Loucy (cell line): Measurements from ENCODE around the gene TRIM46.

ENCODE experiments used
- H2AFZ ChIP-seq: fragments of 200-600 bp; sonication (generic); 2 replicates; pipeline ENCODE4 v1.6.0; 2016; ENCODE audit warnings: antibody characterized with exemption, mild to moderate bottlenecking, low read length, moderate library complexity
- H3F3A ChIP-seq: fragments of 200-600 bp; 2 replicates; pipeline ENCODE4 v1.6.0; 2016; ENCODE audit warnings: antibody characterized with exemption, low read depth, mild to moderate bottlenecking
- H3K27me3 ChIP-seq: fragments of 200-600 bp; sonication (generic); 2 replicates; pipeline ENCODE4 v1.6.1; 2014; ENCODE audit warnings: low read length, mild to moderate bottlenecking; ENCODE audit not compliant: insufficient read depth, poor library complexity, severe bottlenecking
- H3K36me3 ChIP-seq: fragments of 200-600 bp; sonication (generic); 2 replicates; pipeline ENCODE4 v1.6.1; 2016; ENCODE audit warnings: low read length; ENCODE audit not compliant: insufficient read depth
- H3K4me1 ChIP-seq: fragments of 200-600 bp; sonication (generic); 2 replicates; pipeline ENCODE4 v1.5.1; 2014; ENCODE audit warnings: low read length, mild to moderate bottlenecking; ENCODE audit not compliant: insufficient read depth, poor library complexity, severe bottlenecking
- H3K4me2 ChIP-seq: fragments of 200-600 bp; sonication (generic); 2 replicates; pipeline ENCODE4 v1.6.0; 2014; ENCODE audit warnings: antibody characterized with exemption, low read length, low read depth, mild to moderate bottlenecking; ENCODE audit not compliant: poor library complexity, severe bottlenecking
- H3K4me3 ChIP-seq: fragments of 200-600 bp; sonication (generic); 2 replicates; pipeline ENCODE4 v1.5.1; 2014; ENCODE audit warnings: low read length, mild to moderate bottlenecking, mixed read lengths; ENCODE audit not compliant: poor library complexity, severe bottlenecking
- H3K79me2 ChIP-seq: fragments of 200-600 bp; sonication (generic); 2 replicates; pipeline ENCODE4 v1.6.1; 2014; ENCODE audit warnings: low read length; ENCODE audit not compliant: insufficient read depth
- H3K9ac ChIP-seq: fragments of 200-600 bp; sonication (generic); 2 replicates; pipeline ENCODE4 v1.6.0; 2014; ENCODE audit warnings: mild to moderate bottlenecking, low read depth, low read length, moderate library complexity; ENCODE audit not compliant: poor library complexity, severe bottlenecking
- H3K9me2 ChIP-seq: fragments of 200-600 bp; sonication (generic); replicated peaks from 2 replicates; pipeline ENCODE4 v1.6.1; 2016; ENCODE audit warnings: low read depth, low read length, mixed read lengths
- H3K9me3 ChIP-seq: fragments of 200-600 bp; sonication (generic); 2 replicates; pipeline ENCODE4 v1.6.1; 2014; ENCODE audit warnings: mild to moderate bottlenecking, antibody characterized with exemption, low read length, low read depth; ENCODE audit not compliant: insufficient read depth
- H4K20me1 ChIP-seq: fragments of 200-600 bp; sonication (generic); 2 replicates; pipeline ENCODE4 v1.6.0; 2014; ENCODE audit warnings: antibody characterized with exemption, low read length, mild to moderate bottlenecking; ENCODE audit not compliant: insufficient read depth, poor library complexity, severe bottlenecking
- CTCF ChIP-seq: fragments of 200-600 bp; sonication (generic); conservative IDR thresholded peaks from 2 replicates; pipeline ENCODE4 v1.5.1; 2014; ENCODE audit warnings: mild to moderate bottlenecking, antibody characterized with exemption, low read length
- EZH2phosphoT487 ChIP-seq: fragments of 200-600 bp; IDR thresholded peaks from 2 replicates; pipeline ENCODE4 v1.6.1; 2018; ENCODE audit warnings: antibody characterized with exemption, mild to moderate bottlenecking, moderate library complexity, borderline replicate concordance

TRIM46 gene

GRCh38 chr1:155184835-155185782 lies 11.5 kb downstream of the TRIM46 start:
- Histone ChIP-seq H3K36me3 (no peaks in the 10 kb centered on the region), H3K79me2 (no peaks in the 10 kb centered on the region), H3K9me2 (no peaks in the 10 kb centered on the region), H3K4me2 (no peak overlapping the region), H3K4me1 (no peaks in the 10 kb centered on the region), H3K9ac (no peak overlapping the region), H3K9me3 (no peaks in the 10 kb centered on the region), H3F3A (no peaks in the 10 kb centered on the region), H3K4me3 (no peak overlapping the region), H2AFZ (no peak overlapping the region), H4K20me1 (no peaks in the 10 kb centered on the region), H3K27me3 (no peaks in the 10 kb centered on the region)
- TF ChIP-seq EZH2phosphoT487, result no peak
- TF ChIP-seq CTCF, result no peak

GRCh38 chr1:155185783-155186066 lies 12.1 kb downstream of the TRIM46 start:
- Histone ChIP-seq H3K4me1 (no peaks in the 10 kb centered on the region), H3K4me2 (no peak overlapping the region), H3K9me3 (no peaks in the 10 kb centered on the region), H4K20me1 (no peaks in the 10 kb centered on the region), H3F3A (no peaks in the 10 kb centered on the region), H3K79me2 (no peaks in the 10 kb centered on the region), H3K9ac (no peak overlapping the region), H3K27me3 (no peaks in the 10 kb centered on the region), H2AFZ (no peak overlapping the region), H3K36me3 (no peaks in the 10 kb centered on the region), H3K4me3 (no peak overlapping the region), H3K9me2 (no peaks in the 10 kb centered on the region)
- no peak for TF ChIP-seq CTCF
- no peak for TF ChIP-seq EZH2phosphoT487

GRCh38 chr1:155186067-155186793 lies 12.6 kb downstream of the TRIM46 start:
- Histone ChIP-seq H3K79me2 (no peaks in the 10 kb centered on the region), H3F3A (no peaks in the 10 kb centered on the region), H2AFZ (no peak overlapping the region), H3K9ac (no peak overlapping the region), H3K9me3 (no peaks in the 10 kb centered on the region), H3K27me3 (no peaks in the 10 kb centered on the region), H3K9me2 (no peaks in the 10 kb centered on the region), H4K20me1 (no peaks in the 10 kb centered on the region), H3K4me3 (no peak overlapping the region), H3K4me1 (no peaks in the 10 kb centered on the region), H3K36me3 (no peaks in the 10 kb centered on the region), H3K4me2 (no peak overlapping the region)
- TF ChIP-seq EZH2phosphoT487 (no peak), CTCF (no peak)
